HepG2 (cell line): Measurements from ENCODE around the gene TMEM239. TPM values are rescaled to one million over a fixed set of nuclear protein-coding genes. Genes with fewer than 3 reads are reported as not detected.

Experiments used
- DNMT1 ChIP-seq: sonication (generic); formaldehyde crosslinking; IDR thresholded peaks from 2 replicates; pipeline ENCODE4 v1.5.1; 2020; ENCODE audit warnings: mild to moderate bottlenecking, missing genetic modification reagents
- GATAD2A ChIP-seq: IDR thresholded peaks from 2 replicates; pipeline ENCODE4 v1.6.1; 2016
- GMEB1 ChIP-seq: sonication (generic); formaldehyde crosslinking; IDR thresholded peaks from 2 replicates; pipeline ENCODE4 v1.5.1; 2020; ENCODE audit warnings: missing genetic modification reagents, mild to moderate bottlenecking, borderline replicate concordance
- HOXA5 ChIP-seq: sonication (generic); formaldehyde crosslinking; IDR thresholded peaks from 2 replicates; pipeline ENCODE4 v1.4.0; 2020; ENCODE audit warnings: missing genetic modification reagents
- KAT8 ChIP-seq: IDR thresholded peaks from 2 replicates; pipeline ENCODE4 v1.6.1; 2016; ENCODE audit warnings: missing genetic modification reagents, missing compliant biosample characterization
- MXI1 ChIP-seq: IDR thresholded peaks from 3 replicates; pipeline ENCODE4 v1.6.1; 2012; ENCODE audit warnings: low read depth, low read length, inconsistent platforms, borderline replicate concordance
- PAF1 ChIP-seq: IDR thresholded peaks from 2 replicates; pipeline ENCODE4 v1.6.1; 2016; ENCODE audit warnings: missing genetic modification reagents, missing compliant biosample characterization
- POLR2A ChIP-seq, 2 experiments: IDR thresholded peaks; 2 replicates each; pipeline ENCODE4 v1.6.1; 2011; ENCODE audit warnings: low read depth in 2 of 2, low read length in 2 of 2, mild to moderate bottlenecking in 1 of 2, moderate library complexity in 1 of 2; ENCODE audit not compliant: insufficient read depth in 1 of 2
- ZBTB8A ChIP-seq: sonication (generic); formaldehyde crosslinking; IDR thresholded peaks from 2 replicates; pipeline ENCODE4 v1.4.0; 2020; ENCODE audit warnings: mild to moderate bottlenecking, low read depth, missing genetic modification reagents, borderline replicate concordance
- ZFX ChIP-seq: sonication (generic); formaldehyde crosslinking; IDR thresholded peaks from 2 replicates; pipeline ENCODE4 v1.4.0; 2020; ENCODE audit warnings: mild to moderate bottlenecking, low read depth, missing genetic modification reagents, moderate library complexity
- ZNF142 ChIP-seq: sonication (generic); formaldehyde crosslinking; IDR thresholded peaks from 2 replicates; pipeline ENCODE4 v1.4.0; 2020; ENCODE audit warnings: missing genetic modification reagents
- ZNF407 ChIP-seq: sonication (generic); formaldehyde crosslinking; IDR thresholded peaks from one replicate; pipeline ENCODE4 v1.5.1; 2020; ENCODE audit warnings: mild to moderate bottlenecking, missing genetic modification reagents; ENCODE audit errors: not compliant biosample characterization
- ZNF556 ChIP-seq: sonication (generic); formaldehyde crosslinking; IDR thresholded peaks from 2 replicates; pipeline ENCODE4 v1.4.0; 2020; ENCODE audit warnings: mild to moderate bottlenecking, missing genetic modification reagents, borderline replicate concordance
- ZSCAN22 ChIP-seq: sonication (generic); formaldehyde crosslinking; IDR thresholded peaks from 2 replicates; pipeline ENCODE4 v1.4.0; 2020; ENCODE audit warnings: mild to moderate bottlenecking, missing genetic modification reagents
- polyA plus RNA-seq, 8 experiments: library from polyadenylated mRNA; depleted of rRNA in 3 of 8; stranded (reverse) in 7 of 8; unstranded in 1 of 8; fragments of >200 nt; fragmentation: Illumina TruSeq in 4 of 8; extraction: Trizol in 4 of 8; gene quantifications; 2 replicates each; pipeline versions ENCODE4 v1.2.1 to v1.2.3, GENCODE V29; 2011 to 2016; ENCODE audit warnings: low read depth in 4 of 8, missing spikeins in 1 of 8, mixed read lengths in 1 of 8; ENCODE audit not compliant: insufficient read depth in 1 of 8
- total RNA-seq, 5 experiments: library from RNA; depleted of rRNA; stranded (reverse); fragments of >200 nt; fragmentation: Illumina TruSeq; extraction: Trizol; gene quantifications; 2 replicates each; pipeline ENCODE4 v1.2.3, GENCODE V29; 2016; ENCODE audit warnings: low read depth in 1 of 5

Gene TMEM239
- total and polyA plus RNA-seq, 2 of the 13 experiments (the other 11 are each of a cell fraction or from before 2014, with no cell fraction given), result not detected

GRCh38 chr20:2840967-2841531 lies 24.9 kb downstream of the TMEM239 start (continued):
- TF ChIP-seq ZSCAN22 (CRISPR knock-in tag) (no peak), ZFX (peak; percentile 49), PAF1 (CRISPR knock-in tag) (no peak), MXI1 (no peak; the same call in 2 of the 3 replicates), ZNF556 (CRISPR knock-in tag) (0 out of 2 replicates have a peak, but pooled peaks have one; percentile 1), GATAD2A (CRISPR knock-in tag) (peak; percentile 24; the same call in 1 of the 2 replicates), ZNF142 (peak; percentile 29; the same call in 1 of the 2 replicates), ZBTB8A (CRISPR knock-in tag) (no peak), POLR2A (IDR thresholded peaks at IDR 0.05; ENCODE audit: insufficient read depth in 1 of 2, low read depth in 2 of 2, low read length in 2 of 2) (peak; percentile 31 to 56; a peak in 2 of 4 replicates), KAT8 (CRISPR knock-in tag) (peak; percentile 16; the same call in 1 of the 2 replicates), GMEB1 (CRISPR knock-in tag) (no peak), HOXA5 (peak; percentile 58), ZNF407 (CRISPR knock-in tag) (peak; percentile 8), DNMT1 (0 out of 2 replicates have a peak, but pooled peaks have one; percentile 8)
